ENCODE measurements around the gene VAV2.

VAV2 gene

GRCh38 chr9:133737071-133737773 is 254.9 kb downstream of the VAV2 start:
- no peak for FAIRE-seq

GRCh38 chr9:133735931-133736330 is 256.2 kb downstream of the VAV2 start:
- FAIRE-seq, result no peak

- no peak for FAIRE-seq
Observed at GRCh38 chr9:133735415-133735775, 256.7 kb downstream of the VAV2 start.

GRCh38 chr9:133734590-133735414 is 257.3 kb downstream of the VAV2 start:
- no peak for FAIRE-seq

- no peak for FAIRE-seq
Observed at GRCh38 chr9:133733796-133734533, 258.2 kb downstream of the VAV2 start.

GRCh38 chr9:133733421-133733795 is 258.7 kb downstream of the VAV2 start:
- FAIRE-seq, result no peak

GRCh38 chr9:133732639-133733408 is 259.3 kb downstream of the VAV2 start:
- FAIRE-seq, result no peak

GRCh38 chr9:133731876-133732638 is 260.1 kb downstream of the VAV2 start:
- no peak for FAIRE-seq

- FAIRE-seq, result no peak
Observed at GRCh38 chr9:133730994-133731715, 261.0 kb downstream of the VAV2 start.

- FAIRE-seq, result no peak
Observed at GRCh38 chr9:133729617-133730281, 262.4 kb downstream of the VAV2 start.

- no peak for FAIRE-seq
Observed at GRCh38 chr9:133728856-133729616, 263.1 kb downstream of the VAV2 start.

- no peak for FAIRE-seq
Observed at GRCh38 chr9:133727876-133728441, 264.2 kb downstream of the VAV2 start.

GRCh38 chr9:133727277-133727875 is 264.7 kb downstream of the VAV2 start:
- FAIRE-seq, result no peak

GRCh38 chr9:133726401-133727276 is 265.5 kb downstream of the VAV2 start:
- no peak for FAIRE-seq

GRCh38 chr9:133725886-133726285 is 266.2 kb downstream of the VAV2 start:
- no peak for FAIRE-seq

GRCh38 chr9:133718563-133719315 is 273.4 kb downstream of the VAV2 start:
- no peak for FAIRE-seq
